ENCODE measurements around the gene EGFL6.

DNA sequence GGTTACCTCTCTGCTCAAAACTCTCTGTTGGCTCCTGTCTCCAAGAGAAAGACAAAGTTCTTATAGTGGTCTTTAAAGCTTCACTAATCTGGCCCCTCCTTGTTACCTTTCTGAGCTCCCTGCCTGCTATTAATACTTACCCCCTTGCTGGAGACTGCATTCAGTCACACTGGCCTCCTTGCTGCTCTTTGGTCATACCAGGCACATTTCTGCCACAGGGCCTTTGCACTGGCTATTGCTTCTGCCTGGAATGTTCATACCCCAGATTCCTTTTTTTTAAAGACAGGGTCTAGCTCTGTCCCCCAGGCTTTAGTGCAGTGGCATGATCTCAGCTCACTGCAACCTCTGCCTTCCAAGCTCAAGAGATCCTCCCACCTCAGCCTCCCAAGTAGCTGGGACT is 103.6 kb downstream of the EGFL6 start:
- TF ChIP-seq EZH2 (IDR thresholded peaks at IDR 0.05; ENCODE audit: insufficient read depth, poor library complexity, severe bottlenecking): no peak
- no peak for TF ChIP-seq EZH2phosphoT487 (IDR thresholded peaks at IDR 0.05; ENCODE audit: insufficient read depth, low read depth)

All from GM23248 (cell line).